HG02885 (cell line): ENCODE data around the gene ZEB1.
"Not testable (repeated sequence)": the region's sequence is repeated elsewhere in the genome, so short reads cannot be mapped to it uniquely, and the experiment has no call there.

ENCODE experiments used
- ATAC-seq: cut with Tn5 transposase; IDR thresholded peaks from one replicate; pipeline ENCODE4 v1.9.1; 2021; ENCODE audit warnings: mild to moderate bottlenecking; ENCODE audit not compliant: unreplicated experiment, poor library complexity

Gene ZEB1

DNA sequence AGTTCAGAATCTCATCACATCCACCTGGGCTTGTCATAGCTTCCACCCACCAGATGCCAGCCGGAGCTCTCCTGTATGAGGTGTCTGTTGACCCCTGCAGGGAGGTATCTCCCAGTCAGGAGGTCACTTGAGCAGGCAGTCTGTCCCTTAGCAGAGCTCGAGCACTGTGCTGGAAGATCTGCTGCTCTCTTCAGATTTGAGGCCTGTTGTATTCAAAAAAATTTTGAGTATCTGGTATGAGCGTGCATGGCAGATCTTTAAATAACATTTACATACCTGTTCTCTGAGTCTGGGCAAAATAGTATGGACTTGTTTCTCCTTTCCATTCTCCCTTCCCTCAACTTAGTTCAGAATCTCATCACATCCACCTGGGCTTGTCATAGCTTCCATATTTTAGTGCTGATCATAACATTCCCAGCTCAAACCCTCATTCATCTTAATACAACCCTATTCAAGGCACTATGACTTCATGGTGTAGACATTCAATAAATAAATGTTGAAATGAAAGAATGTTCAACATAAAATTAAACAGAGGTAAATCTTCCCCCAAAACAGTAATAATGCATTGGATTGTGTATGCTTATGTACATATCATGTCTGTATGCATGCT is 249.3 kb downstream of the ZEB1 start:
- not testable (repeated sequence) for ATAC-seq

DNA sequence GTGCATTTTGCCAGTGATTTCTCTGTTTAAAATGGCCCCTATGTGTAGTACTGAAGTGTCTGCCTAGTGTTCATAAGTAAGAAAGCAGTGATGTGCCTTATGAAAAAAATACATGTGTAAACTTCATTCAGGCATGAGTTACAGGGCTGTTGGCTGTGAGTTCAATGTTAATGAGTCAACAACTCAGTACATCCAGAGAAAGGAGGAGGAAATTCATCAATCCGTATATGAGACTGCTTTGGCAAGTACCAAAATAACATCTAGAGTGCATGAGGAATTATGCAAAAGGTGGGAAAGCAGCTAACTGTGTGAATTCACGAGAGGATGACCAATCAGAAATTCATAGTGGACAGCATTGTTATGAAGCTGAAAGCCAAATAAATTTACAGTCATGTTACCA is 255.6 kb downstream of the ZEB1 start:
- no peak for ATAC-seq

DNA sequence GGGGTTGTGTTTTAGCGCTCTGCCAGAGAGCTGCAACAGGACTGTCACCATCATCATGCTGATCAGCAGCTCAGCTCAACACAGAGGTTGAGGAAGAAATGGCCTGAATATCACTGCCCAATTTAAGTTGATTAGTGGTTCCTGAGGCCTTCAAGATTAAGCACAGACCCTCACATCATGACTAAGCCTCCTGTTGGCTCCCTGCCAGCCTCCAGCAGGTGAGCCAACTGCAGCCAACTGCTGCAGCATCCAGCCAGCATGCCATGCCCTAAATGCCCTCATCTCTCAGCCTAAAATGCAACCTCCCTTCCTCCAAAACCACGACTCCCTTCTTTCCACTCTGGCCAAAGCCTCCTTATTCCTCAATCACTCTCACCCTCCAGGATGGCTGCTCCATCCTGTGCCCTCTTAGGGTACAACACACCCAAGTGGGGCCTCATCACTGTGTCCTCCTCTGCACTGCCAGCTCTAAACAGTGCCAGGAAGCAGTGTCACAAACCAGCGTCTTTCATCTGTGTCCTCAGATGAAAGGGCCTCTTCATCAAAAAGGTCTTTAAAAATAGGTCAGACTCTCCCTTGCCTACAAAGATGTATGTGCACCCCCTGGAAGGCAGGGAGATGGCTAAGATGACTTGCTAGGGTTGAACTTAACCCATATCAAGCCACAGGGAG is 259.3 kb downstream of the ZEB1 start:
- no peak for ATAC-seq

GRCh38 chr10:31578951-31579350 is 259.9 kb downstream of the ZEB1 start:
- no peak for ATAC-seq
